Panc1 (cell line): ENCODE results near the gene LPIN3.

Experiments
- POLR2AphosphoS5 ChIP-seq: IDR thresholded peaks from 2 replicates; pipeline ENCODE4 v1.6.1; 2012; ENCODE audit warnings: mild to moderate bottlenecking, low read depth, low read length, moderate library complexity
- TF ChIP-seq, protein P1 (sequence below): fragments of 450-650 bp; IDR thresholded peaks from 2 replicates; pipeline ENCODE4 v1.5.1; 2017; ENCODE audit warnings: mild to moderate bottlenecking
- TF ChIP-seq, protein P2 (sequence below), 2 experiments: IDR thresholded peaks; 2 replicates each; pipeline ENCODE4 v1.6.1; 2011 to 2012; ENCODE audit warnings: low read depth in 2 of 2, control low read depth in 1 of 2, low read length in 1 of 2, mild to moderate bottlenecking in 1 of 2, moderate library complexity in 1 of 2; ENCODE audit not compliant: insufficient read depth in 1 of 2

DNA sequence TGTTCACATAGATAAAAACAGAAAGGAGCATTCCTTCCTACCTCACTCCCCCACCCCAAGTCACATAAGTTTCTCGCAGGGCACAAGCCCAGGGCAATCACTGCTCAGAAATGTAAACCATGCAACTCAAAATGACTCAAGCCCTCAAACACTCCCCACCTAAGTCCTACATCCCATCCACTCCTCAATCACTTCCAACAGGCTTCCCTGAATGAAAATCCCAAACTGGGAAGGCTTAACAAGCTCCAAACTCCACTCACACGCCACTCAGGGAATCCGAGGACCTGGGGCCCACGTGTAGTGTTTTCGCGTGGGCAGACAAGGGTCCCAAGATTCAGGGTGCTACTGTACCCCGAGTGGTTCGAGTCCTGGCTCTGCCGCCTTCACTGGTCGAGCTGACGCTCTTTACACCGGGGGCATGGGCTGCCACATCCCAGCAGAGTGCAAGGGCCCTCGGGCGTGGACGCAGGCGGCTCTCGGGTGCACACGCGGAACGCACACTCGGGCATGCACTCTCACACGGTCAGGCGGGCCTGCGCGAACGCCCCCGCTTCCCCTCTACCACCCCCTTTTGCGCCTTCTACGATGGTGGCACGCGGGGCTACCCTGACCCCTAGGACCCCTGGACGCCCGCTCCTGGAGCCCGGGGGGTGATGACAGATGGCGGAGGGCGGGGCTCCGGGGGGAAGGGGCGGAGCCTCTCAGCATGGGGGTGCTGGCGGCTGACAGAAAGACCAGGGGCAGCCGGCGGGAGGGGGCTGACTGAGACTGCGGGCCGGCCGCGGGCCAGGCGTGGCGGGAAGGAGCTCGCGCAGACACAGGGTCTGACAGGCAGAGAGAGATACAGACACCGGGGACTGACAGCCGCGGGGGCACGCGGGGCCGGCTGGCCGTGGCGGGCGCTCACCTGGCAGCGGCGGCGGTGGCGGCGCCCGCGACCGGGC, 23.7 kb upstream of the LPIN3 start:
- TF ChIP-seq, protein P1, sequence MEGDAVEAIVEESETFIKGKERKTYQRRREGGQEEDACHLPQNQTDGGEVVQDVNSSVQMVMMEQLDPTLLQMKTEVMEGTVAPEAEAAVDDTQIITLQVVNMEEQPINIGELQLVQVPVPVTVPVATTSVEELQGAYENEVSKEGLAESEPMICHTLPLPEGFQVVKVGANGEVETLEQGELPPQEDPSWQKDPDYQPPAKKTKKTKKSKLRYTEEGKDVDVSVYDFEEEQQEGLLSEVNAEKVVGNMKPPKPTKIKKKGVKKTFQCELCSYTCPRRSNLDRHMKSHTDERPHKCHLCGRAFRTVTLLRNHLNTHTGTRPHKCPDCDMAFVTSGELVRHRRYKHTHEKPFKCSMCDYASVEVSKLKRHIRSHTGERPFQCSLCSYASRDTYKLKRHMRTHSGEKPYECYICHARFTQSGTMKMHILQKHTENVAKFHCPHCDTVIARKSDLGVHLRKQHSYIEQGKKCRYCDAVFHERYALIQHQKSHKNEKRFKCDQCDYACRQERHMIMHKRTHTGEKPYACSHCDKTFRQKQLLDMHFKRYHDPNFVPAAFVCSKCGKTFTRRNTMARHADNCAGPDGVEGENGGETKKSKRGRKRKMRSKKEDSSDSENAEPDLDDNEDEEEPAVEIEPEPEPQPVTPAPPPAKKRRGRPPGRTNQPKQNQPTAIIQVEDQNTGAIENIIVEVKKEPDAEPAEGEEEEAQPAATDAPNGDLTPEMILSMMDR = no peak
- TF ChIP-seq POLR2AphosphoS5 = no peak
- TF ChIP-seq, protein P2, sequence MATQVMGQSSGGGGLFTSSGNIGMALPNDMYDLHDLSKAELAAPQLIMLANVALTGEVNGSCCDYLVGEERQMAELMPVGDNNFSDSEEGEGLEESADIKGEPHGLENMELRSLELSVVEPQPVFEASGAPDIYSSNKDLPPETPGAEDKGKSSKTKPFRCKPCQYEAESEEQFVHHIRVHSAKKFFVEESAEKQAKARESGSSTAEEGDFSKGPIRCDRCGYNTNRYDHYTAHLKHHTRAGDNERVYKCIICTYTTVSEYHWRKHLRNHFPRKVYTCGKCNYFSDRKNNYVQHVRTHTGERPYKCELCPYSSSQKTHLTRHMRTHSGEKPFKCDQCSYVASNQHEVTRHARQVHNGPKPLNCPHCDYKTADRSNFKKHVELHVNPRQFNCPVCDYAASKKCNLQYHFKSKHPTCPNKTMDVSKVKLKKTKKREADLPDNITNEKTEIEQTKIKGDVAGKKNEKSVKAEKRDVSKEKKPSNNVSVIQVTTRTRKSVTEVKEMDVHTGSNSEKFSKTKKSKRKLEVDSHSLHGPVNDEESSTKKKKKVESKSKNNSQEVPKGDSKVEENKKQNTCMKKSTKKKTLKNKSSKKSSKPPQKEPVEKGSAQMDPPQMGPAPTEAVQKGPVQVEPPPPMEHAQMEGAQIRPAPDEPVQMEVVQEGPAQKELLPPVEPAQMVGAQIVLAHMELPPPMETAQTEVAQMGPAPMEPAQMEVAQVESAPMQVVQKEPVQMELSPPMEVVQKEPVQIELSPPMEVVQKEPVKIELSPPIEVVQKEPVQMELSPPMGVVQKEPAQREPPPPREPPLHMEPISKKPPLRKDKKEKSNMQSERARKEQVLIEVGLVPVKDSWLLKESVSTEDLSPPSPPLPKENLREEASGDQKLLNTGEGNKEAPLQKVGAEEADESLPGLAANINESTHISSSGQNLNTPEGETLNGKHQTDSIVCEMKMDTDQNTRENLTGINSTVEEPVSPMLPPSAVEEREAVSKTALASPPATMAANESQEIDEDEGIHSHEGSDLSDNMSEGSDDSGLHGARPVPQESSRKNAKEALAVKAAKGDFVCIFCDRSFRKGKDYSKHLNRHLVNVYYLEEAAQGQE (IDR thresholded peaks at IDR 0.05; ENCODE audit: insufficient read depth in 1 of 2, low read depth in 2 of 2, low read length in 1 of 2) = no peak
